Coronary artery (tissue), 2 donors: Measurements from ENCODE around the gene MRPL43.

Experiments used
- DNase-seq: peaks from one replicate; pipeline ENCODE4 v3.0.0-alpha.2; 2017; ENCODE audit warnings: low spot score
- H3K27ac ChIP-seq, 2 donors: fragments of 200-600 bp; sonication (generic); one replicate each; pipeline ENCODE4 v1.5.1; 2016 to 2019
- H3K4me3 ChIP-seq: fragments of 200-600 bp; sonication (generic); 2 replicates; pipeline ENCODE4 v1.5.1; 2016; ENCODE audit warnings: mild to moderate bottlenecking, moderate library complexity
- TF ChIP-seq, protein P1 (sequence below): fragments of 200-600 bp; sonication (generic); IDR thresholded peaks from one replicate; pipeline ENCODE4 v1.5.1; 2019; ENCODE audit warnings: antibody characterized with exemption

The MRPL43 gene

DNA sequence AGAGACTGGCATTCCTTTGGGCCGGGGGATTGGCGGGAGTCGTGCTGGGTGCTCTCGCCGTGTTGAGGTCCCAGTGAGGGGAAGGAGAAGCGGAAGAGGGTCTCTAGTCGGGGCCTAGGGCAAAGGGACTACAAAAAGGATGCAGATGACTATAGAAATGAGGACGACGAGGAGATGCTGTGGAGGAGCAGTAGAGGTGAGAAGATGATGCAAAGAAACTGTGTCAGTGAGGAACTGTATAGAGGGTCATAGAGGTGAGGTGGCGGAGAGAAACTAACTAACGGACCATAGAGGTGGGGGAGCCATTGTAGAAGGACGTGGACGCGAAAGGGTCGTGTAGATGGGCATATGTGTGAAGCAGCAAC, 370 bp upstream of the MRPL43 start:
- Histone ChIP-seq H3K4me3 (peak overlapping the region; percentile 98), H3K27ac (peak overlapping the region in 1 of 2 donors; percentile 85)
- no peak for DNase-seq
- TF ChIP-seq, protein P1, sequence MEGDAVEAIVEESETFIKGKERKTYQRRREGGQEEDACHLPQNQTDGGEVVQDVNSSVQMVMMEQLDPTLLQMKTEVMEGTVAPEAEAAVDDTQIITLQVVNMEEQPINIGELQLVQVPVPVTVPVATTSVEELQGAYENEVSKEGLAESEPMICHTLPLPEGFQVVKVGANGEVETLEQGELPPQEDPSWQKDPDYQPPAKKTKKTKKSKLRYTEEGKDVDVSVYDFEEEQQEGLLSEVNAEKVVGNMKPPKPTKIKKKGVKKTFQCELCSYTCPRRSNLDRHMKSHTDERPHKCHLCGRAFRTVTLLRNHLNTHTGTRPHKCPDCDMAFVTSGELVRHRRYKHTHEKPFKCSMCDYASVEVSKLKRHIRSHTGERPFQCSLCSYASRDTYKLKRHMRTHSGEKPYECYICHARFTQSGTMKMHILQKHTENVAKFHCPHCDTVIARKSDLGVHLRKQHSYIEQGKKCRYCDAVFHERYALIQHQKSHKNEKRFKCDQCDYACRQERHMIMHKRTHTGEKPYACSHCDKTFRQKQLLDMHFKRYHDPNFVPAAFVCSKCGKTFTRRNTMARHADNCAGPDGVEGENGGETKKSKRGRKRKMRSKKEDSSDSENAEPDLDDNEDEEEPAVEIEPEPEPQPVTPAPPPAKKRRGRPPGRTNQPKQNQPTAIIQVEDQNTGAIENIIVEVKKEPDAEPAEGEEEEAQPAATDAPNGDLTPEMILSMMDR: no peak

DNA sequence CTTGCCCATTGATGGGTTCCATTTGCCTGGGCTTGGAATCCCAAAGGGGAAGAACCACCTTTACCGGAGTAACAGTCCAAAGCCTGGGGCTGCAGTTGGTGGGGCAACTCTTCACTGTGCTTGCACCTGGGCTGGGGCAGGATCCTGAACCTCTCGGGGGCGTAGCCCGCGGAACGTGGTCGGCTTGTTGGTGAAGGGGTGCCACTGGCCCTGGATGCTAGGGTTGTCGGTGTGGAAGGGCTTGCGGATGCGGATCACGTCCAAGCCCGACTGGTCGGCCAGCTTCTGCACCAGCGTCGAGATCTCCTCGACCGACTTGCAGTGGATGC, 710 bp downstream of the MRPL43 start:
- no peak for DNase-seq
- Histone ChIP-seq H3K4me3 (peak overlapping the region; percentile 98), H3K27ac (peak overlapping the region; percentile 69 to 85)
- TF ChIP-seq, protein P1: no peak

DNA sequence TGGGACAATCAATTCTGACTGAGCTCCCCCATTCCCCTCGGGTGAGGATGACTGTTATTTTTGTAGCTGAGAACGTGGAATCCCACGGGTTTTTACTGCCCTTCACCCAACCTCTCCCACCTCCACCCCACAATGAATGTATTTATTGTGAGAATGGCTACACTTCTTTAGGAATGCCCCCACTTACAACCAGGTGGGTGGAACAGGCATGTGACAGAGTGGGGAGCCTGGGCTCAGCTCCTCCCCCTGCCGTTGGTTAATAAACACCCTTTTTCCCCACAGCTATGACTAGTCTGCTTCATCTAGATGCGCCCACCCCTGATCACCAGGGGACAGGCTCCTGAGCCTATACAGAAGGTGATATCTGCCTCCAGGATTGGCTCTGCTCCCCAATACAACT, 2.0 kb downstream of the MRPL43 start:
- no peak overlapping the region for H3K4me3 ChIP-seq
- no peak overlapping the region for H3K27ac ChIP-seq
- DNase-seq: no peak
- TF ChIP-seq, protein P1: no peak

DNA sequence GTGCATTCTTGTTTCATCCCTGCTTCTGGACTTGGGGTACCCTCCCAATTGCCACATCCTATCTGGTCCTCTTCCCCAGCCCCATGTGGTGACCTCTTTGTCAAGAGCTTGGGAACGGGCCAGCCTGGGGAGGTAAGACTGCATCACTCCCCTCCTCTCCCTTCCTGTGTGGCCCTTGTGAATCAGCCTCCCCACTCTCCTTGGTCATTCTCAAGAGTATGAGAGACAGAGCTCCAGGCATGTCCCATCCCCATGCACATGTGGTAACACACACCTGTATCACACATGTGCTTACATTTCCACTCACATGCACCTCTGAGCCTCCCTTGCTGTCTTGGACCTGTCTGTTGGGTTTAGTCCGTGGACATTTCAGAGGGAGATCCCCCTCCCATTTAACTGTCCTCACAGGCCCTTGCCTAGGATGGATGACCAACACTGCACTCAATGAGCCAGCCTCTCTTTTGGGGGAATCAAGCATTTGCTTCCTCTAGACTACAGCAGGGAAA, 2.6 kb downstream of the MRPL43 start:
- Histone ChIP-seq H3K4me3 (no peak overlapping the region), H3K27ac (no peak overlapping the region)
- peak; percentile 61 for DNase-seq
- TF ChIP-seq, protein P1: no peak

DNA sequence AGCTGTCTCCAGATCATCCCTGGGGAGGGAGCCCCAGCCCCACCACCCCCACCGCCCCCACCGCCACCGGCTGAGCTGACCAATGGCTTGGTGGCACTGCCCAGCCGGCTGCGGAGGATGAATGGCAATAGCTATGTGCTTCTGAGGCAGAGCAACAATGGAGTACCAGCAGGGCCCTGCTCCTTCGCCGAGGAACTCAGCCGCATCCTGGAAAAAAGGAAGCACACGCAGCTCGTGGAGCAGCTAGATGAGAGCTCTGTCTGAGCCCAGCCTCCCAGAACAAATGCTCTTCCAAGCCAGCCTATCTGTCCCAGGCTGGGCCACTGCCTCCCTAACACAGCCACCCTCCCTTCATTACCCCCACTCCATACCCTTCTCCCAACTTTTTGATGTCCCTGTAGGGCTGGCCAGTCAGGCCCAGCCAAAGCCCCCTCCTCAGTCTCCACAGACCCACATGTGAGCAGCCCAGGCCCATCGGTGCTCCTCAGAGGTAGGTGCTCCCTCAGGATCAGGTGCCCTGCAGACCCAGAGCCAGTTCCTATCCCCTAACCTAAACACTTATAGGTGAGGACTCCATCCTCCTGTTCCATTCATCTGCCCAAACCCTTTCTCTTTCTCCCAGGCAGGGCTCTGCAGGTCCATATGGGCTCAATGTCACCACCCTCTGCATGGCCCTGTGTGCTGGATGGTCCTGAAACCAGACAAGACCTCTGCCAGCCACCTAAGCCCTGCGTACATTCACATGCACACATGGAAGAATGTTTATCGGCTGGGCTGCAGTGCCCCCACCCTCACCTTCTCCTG, 3.2 kb downstream of the MRPL43 start:
- no peak overlapping the region for H3K4me3 ChIP-seq
- peak; percentile 68 for DNase-seq
- TF ChIP-seq, protein P1: no peak
- H3K27ac ChIP-seq: no peak overlapping the region

DNA sequence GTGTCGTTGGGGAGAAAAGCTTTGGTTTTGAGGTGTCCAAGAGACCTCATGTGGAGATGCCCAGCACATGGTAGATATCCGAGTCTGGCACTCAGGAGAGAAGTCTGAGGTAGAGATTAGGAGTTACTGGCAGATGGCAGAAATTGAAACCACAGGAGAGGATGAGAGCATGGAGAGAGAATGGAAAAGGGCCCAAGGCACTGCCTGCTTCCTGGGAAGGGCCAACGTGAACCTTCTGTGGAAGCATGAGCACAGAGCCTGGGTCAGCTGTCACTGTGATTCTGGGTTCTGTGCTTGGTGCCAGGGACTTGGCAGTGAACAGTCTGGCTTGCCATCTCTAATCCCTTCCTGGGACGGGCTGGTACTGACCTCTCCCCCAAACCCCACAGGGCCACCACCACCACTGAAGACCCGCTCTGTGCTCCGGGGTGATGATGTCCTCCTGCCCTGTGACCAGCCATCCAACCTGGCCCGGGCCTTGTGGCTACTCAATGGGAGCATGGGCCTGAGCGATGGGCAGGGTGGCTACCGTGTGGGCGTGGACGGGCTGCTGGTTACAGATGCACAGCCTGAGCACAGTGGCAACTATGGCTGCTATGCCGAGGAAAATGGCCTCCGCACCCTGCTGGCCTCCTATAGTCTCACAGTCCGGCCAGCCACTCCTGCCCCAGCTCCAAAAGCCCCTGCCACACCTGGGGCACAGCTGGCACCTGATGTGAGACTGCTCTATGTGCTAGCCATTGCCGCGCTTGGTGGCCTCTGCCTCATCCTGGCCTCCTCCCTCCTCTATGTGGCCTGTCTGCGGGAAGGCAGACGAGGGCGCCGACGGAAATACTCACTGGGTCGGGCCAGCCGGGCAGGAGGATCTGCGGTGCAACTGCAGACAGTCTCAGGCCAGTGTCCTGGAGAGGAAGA, 4.1 kb downstream of the MRPL43 start:
- Histone ChIP-seq H3K27ac (no peak overlapping the region), H3K4me3 (no peak overlapping the region)
- DNase-seq: peak; percentile 67
- TF ChIP-seq, protein P1: no peak
